ENCODE results near the gene CNTN6.
"Not testable (repeated sequence)": the region's sequence is repeated elsewhere in the genome, so short reads cannot be mapped to it uniquely, and the experiment has no call there.

- TF ChIP-seq CTCF, EZH2, EZH2phosphoT487 (IDR thresholded peaks at IDR 0.05): not testable (repeated sequence)
Observed at GRCh38 chr3:1387396-1387905, 294.6 kb downstream of the CNTN6 start.
